A673 (cell line): ENCODE results near the gene HES1. TPM values are rescaled to one million over a fixed set of nuclear protein-coding genes. Genes with fewer than 3 reads are reported as not detected.

Experiments
- BruUV-seq: library from RNA; stranded (reverse); fragments of 400-500 nt; replicated peaks from 2 replicates; lab custom pipeline; 2021; lab: Mats Ljungman, UMichigan
- CTCF ChIA-PET: fragments of 300-600 bp; sonication (Branson Sonifier 250); formaldehyde crosslinking; loops from one replicate; lab custom pipeline; 2022; ENCODE audit warnings: antibody characterized with exemption; lab: Charles Lee
- POLR2A ChIA-PET: fragments of 300-600 bp; sonication (Branson Sonifier 250); formaldehyde crosslinking; loops from one replicate; lab custom pipeline; 2022; ENCODE audit warnings: antibody characterized with exemption; ENCODE audit not compliant: low non-redundant PET; lab: Charles Lee
- DNase-seq: peaks from one replicate; pipeline ENCODE4 v3.0.0-alpha.2; 2015; ENCODE audit warnings: low spot score
- H3K27ac ChIP-seq: fragments of 200-600 bp; sonication (generic); 2 replicates; pipeline ENCODE4 v1.5.1; 2016; ENCODE audit warnings: mixed run types, low read depth, mild to moderate bottlenecking, mixed read lengths, antibody characterized with exemption, low read length; ENCODE audit not compliant: poor library complexity, severe bottlenecking
- H3K27me3 ChIP-seq: fragments of 200-600 bp; sonication (generic); replicated peaks from 2 replicates; pipeline ENCODE4 v1.6.1; 2017; ENCODE audit warnings: mixed run types, low read depth, mild to moderate bottlenecking, mixed read lengths, antibody characterized with exemption, low read length; ENCODE audit not compliant: insufficient read depth, poor library complexity
- H3K36me3 ChIP-seq: fragments of 200-600 bp; sonication (generic); 2 replicates; pipeline ENCODE4 v1.6.1; 2016; ENCODE audit warnings: mixed run types, mild to moderate bottlenecking, mixed read lengths, antibody characterized with exemption, low read length; ENCODE audit not compliant: insufficient read depth, poor library complexity, severe bottlenecking
- H3K4me1 ChIP-seq: fragments of 200-600 bp; sonication (generic); 2 replicates; pipeline ENCODE4 v1.6.1; 2017; ENCODE audit warnings: mixed run types, mild to moderate bottlenecking, mixed read lengths, antibody characterized with exemption, low read length; ENCODE audit not compliant: insufficient read depth, poor library complexity, severe bottlenecking
- H3K4me3 ChIP-seq: fragments of 200-600 bp; sonication (generic); 2 replicates; pipeline ENCODE4 v1.5.1; 2016; ENCODE audit warnings: low read depth, mixed run types, mild to moderate bottlenecking, mixed read lengths, low read length; ENCODE audit not compliant: poor library complexity, severe bottlenecking
- H3K9me3 ChIP-seq: fragments of 200-600 bp; sonication (generic); 2 replicates; pipeline ENCODE4 v1.6.1; 2016; ENCODE audit warnings: mixed run types, low read depth, mild to moderate bottlenecking, mixed read lengths, antibody characterized with exemption, low read length; ENCODE audit not compliant: poor library complexity, severe bottlenecking
- EZH2 ChIP-seq: fragments of 200-600 bp; sonication (generic); IDR thresholded peaks from 2 replicates; pipeline ENCODE4 v1.6.1; 2017; ENCODE audit warnings: borderline replicate concordance, low read depth, mild to moderate bottlenecking, mixed read lengths, antibody characterized with exemption, low read length; ENCODE audit not compliant: poor library complexity, severe bottlenecking
- intact Hi-C: fragments of 100-400 bp; cut with micrococcal nuclease; formaldehyde crosslinking; loops from one replicate; pipeline ENCODE4 v1.10.0; 2022; ENCODE audit not compliant: unreplicated experiment
- total RNA-seq: library from RNA; stranded (reverse); gene quantifications from 2 replicates; pipeline ENCODE4 v1.2.3, GENCODE V29; 2021
- TF ChIP-seq, protein P1 (sequence below): fragments of 300-800, 200-600 bp; sonication (generic); conservative IDR thresholded peaks from 2 replicates; pipeline ENCODE4 v1.5.1; 2017; ENCODE audit warnings: low read depth, mild to moderate bottlenecking, antibody characterized with exemption, low read length, moderate library complexity, mixed read lengths

HES1 gene
- total RNA-seq, 1 experiment from 2014 or later = 136 TPM

DNA sequence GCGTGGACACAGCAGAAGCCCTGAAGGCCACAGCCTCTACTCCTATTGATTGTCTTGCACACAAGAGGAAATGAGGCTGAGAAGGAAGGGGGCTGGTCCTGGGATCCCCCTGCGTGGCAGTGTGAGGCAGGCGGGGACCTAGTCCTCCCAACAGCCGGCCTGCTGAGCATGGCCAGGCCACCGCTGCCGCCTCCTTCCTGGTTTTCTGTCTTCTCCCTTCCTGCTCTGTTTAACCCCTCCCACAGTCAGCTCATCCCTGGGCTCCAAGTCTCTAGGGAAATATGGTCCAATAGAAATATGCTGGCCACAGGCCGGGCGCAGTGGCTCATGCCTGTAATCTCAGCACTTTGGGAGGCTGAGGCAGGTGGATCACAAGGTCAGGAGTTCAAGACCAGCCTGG lies 42.1 kb upstream of the HES1 start:
- no peaks in the 10 kb centered on the region for H3K36me3 ChIP-seq
- DNase-seq = no peak
- POLR2A ChIA-PET = no interaction called here
- no TSS peak for BruUV-seq
- no peak overlapping the region for H3K4me3 ChIP-seq
- CTCF ChIA-PET = no interaction called here
- TF ChIP-seq, protein P1, sequence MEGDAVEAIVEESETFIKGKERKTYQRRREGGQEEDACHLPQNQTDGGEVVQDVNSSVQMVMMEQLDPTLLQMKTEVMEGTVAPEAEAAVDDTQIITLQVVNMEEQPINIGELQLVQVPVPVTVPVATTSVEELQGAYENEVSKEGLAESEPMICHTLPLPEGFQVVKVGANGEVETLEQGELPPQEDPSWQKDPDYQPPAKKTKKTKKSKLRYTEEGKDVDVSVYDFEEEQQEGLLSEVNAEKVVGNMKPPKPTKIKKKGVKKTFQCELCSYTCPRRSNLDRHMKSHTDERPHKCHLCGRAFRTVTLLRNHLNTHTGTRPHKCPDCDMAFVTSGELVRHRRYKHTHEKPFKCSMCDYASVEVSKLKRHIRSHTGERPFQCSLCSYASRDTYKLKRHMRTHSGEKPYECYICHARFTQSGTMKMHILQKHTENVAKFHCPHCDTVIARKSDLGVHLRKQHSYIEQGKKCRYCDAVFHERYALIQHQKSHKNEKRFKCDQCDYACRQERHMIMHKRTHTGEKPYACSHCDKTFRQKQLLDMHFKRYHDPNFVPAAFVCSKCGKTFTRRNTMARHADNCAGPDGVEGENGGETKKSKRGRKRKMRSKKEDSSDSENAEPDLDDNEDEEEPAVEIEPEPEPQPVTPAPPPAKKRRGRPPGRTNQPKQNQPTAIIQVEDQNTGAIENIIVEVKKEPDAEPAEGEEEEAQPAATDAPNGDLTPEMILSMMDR = no peak
- TF ChIP-seq EZH2 = no peak
- H3K27ac ChIP-seq = peak overlapping the region; percentile 24
- intact Hi-C loops = no loop called here
- H3K27me3 ChIP-seq = no peaks in the 10 kb centered on the region
- H3K4me1 ChIP-seq = peaks cover 72% of the 10 kb centered on the region
- no peaks in the 10 kb centered on the region for H3K9me3 ChIP-seq

DNA sequence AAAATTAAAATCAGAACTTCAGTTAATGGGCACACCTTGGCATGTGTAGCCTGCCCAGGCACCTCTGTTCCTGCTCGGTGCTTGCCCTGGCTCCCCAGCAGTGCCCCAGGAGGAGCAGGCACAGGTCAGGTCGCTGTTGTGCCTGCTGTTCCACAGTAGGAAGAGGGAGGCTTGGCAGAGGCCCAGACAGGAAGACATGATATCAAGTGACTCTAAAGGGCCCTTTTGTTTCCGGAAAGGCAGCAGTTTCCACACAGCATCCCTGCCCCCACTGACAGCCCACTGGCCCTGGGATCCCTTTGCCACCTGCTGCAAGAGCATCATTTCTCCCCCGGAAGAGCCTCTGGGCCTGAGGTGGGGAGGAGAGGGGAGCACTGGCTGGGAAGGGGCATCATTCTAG lies 40.5 kb upstream of the HES1 start:
- Histone ChIP-seq H3K36me3 (no peaks in the 10 kb centered on the region), H3K27me3 (no peaks in the 10 kb centered on the region), H3K4me1 (peaks cover 56% of the 10 kb centered on the region), H3K9me3 (no peaks in the 10 kb centered on the region), H3K27ac (peak overlapping the region; percentile 39), H3K4me3 (no peak overlapping the region)
- BruUV-seq = no TSS peak
- no peak for TF ChIP-seq EZH2
- TF ChIP-seq, protein P1 = no peak
- peak; percentile 90 for DNase-seq
- ChIA-PET POLR2A (no interaction called here), CTCF (no interaction called here)
- intact Hi-C loops = no loop called here

DNA sequence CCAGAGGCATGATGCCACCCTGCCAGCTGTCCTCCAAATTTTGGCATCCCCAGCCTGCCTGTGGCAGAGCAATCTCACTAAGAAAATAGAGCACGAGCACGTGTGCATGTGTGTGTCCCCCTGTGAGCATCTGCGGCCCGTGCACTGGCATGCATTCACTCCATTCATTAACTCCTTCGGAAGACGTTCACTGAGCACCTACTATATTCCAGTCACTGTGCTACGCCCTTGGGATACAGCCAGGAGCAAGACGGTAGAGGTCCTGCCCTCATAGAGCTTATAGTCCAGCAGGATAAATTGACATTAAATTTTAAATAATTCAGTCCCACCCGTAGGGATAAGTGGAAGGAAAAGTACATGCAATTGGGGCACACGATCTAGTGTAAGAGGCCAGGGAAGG lies 40.0 kb upstream of the HES1 start:
- H3K4me3 ChIP-seq = no peak overlapping the region
- H3K36me3 ChIP-seq = no peaks in the 10 kb centered on the region
- BruUV-seq = no TSS peak
- H3K27ac ChIP-seq = peak overlapping the region; percentile 39
- peaks cover 51% of the 10 kb centered on the region for H3K4me1 ChIP-seq
- ChIA-PET POLR2A (no interaction called here), CTCF (no interaction called here)
- DNase-seq = no peak
- no peaks in the 10 kb centered on the region for H3K27me3 ChIP-seq
- TF ChIP-seq EZH2 = no peak
- TF ChIP-seq, protein P1 = no peak
- intact Hi-C loops = no loop called here
- H3K9me3 ChIP-seq = no peaks in the 10 kb centered on the region
